KMS-11 (cell line): ENCODE measurements around the gene MCAM.

Experiments
- H2AFZ ChIP-seq: fragments of 200-600 bp; sonication (generic); 2 replicates; pipeline ENCODE4 v1.6.1; 2016; ENCODE audit warnings: antibody characterized with exemption, mixed run types, low read depth
- H3K27ac ChIP-seq: fragments of 200-600 bp; sonication (generic); 2 replicates; pipeline ENCODE4 v1.6.1; 2016; ENCODE audit warnings: mild to moderate bottlenecking, mixed run types
- H3K27me3 ChIP-seq: fragments of 200-600 bp; sonication (generic); 2 replicates; pipeline ENCODE4 v1.6.1; 2017; ENCODE audit warnings: mild to moderate bottlenecking, low read depth, mixed run types, moderate library complexity; ENCODE audit not compliant: insufficient read depth
- H3K36me3 ChIP-seq: fragments of 200-600 bp; sonication (generic); 2 replicates; pipeline ENCODE4 v1.6.1; 2017; ENCODE audit warnings: mild to moderate bottlenecking, mixed run types; ENCODE audit not compliant: insufficient read depth
- H3K4me1 ChIP-seq: fragments of 200-600 bp; sonication (generic); 2 replicates; pipeline ENCODE4 v1.6.1; 2016; ENCODE audit warnings: mild to moderate bottlenecking, low read depth, mixed run types; ENCODE audit not compliant: poor library complexity, severe bottlenecking
- H3K4me2 ChIP-seq: fragments of 200-600 bp; sonication (generic); 2 replicates; pipeline ENCODE4 v1.7.0; 2016; ENCODE audit warnings: mild to moderate bottlenecking, mixed run types
- H3K4me3 ChIP-seq: fragments of 200-600 bp; sonication (generic); IDR thresholded peaks from 2 replicates; pipeline ENCODE4 v1.6.1; 2017; ENCODE audit warnings: low read depth, low read length, mixed read lengths; ENCODE audit not compliant: insufficient read depth
- H3K79me2 ChIP-seq: fragments of 200-600 bp; sonication (generic); 2 replicates; pipeline ENCODE4 v1.6.1; 2016; ENCODE audit warnings: low read depth, mixed run types; ENCODE audit not compliant: insufficient read depth
- H3K9ac ChIP-seq: fragments of 200-600 bp; sonication (generic); 2 replicates; pipeline ENCODE4 v1.6.1; 2016; ENCODE audit warnings: mild to moderate bottlenecking, mixed run types
- H4K20me1 ChIP-seq: fragments of 200-600 bp; sonication (generic); 2 replicates; pipeline ENCODE4 v1.6.1; 2016; ENCODE audit warnings: mild to moderate bottlenecking, mixed run types; ENCODE audit not compliant: insufficient read depth
- CTCF ChIP-seq: fragments of 200-600 bp; sonication (generic); conservative IDR thresholded peaks from 2 replicates; pipeline ENCODE4 v1.6.1; 2017; ENCODE audit warnings: low read depth, mild to moderate bottlenecking, antibody characterized with exemption, low read length, moderate library complexity, mixed read lengths

MCAM gene

GRCh38 chr11:119340335-119341221, 23.6 kb upstream of the MCAM start, which contains the start of gene C1QTNF5:
Gene C1QTNF5, minus strand, starts transcription at chr11:119340883. Its CDS starts 486 bp downstream, at chr11:119340397.
- no peaks in the 10 kb centered on the region for H3K4me1 ChIP-seq
- H3K27ac ChIP-seq: no peak within 1 kb of the TSS
- no peaks in the 10 kb centered on the region for H3K79me2 ChIP-seq
- TF ChIP-seq CTCF: no peak
- no peak within 1 kb of the TSS for H2AFZ ChIP-seq
- no peak within 1 kb of the TSS for H3K4me2 ChIP-seq
- H3K36me3 ChIP-seq: no peaks in the 10 kb centered on the region
- no peak within 1 kb of the TSS for H3K4me3 ChIP-seq
- no peaks in the 10 kb centered on the region; the same call in 1 of the 2 replicates for H3K27me3 ChIP-seq
- H4K20me1 ChIP-seq: no peaks in the 10 kb centered on the region
- H3K9ac ChIP-seq: no peak within 1 kb of the TSS

GRCh38 chr11:119339589-119340334, 22.8 kb upstream of the MCAM start:
- Histone ChIP-seq H3K4me2 (no peak overlapping the region), H2AFZ (no peak overlapping the region), H3K79me2 (peaks cover 5% of the 10 kb centered on the region; the same call in 1 of the 2 replicates), H3K9ac (no peak overlapping the region), H3K36me3 (no peaks in the 10 kb centered on the region), H3K27me3 (no peaks in the 10 kb centered on the region; the same call in 1 of the 2 replicates), H3K4me3 (no peak overlapping the region), H4K20me1 (no peaks in the 10 kb centered on the region), H3K4me1 (no peaks in the 10 kb centered on the region), H3K27ac (no peak overlapping the region)
- TF ChIP-seq CTCF: no peak

GRCh38 chr11:119338965-119339588, 22.1 kb upstream of the MCAM start:
- Histone ChIP-seq H3K4me1 (no peaks in the 10 kb centered on the region), H3K27me3 (no peaks in the 10 kb centered on the region; the same call in 1 of the 2 replicates), H3K4me2 (no peak overlapping the region), H3K79me2 (peaks cover 6% of the 10 kb centered on the region; the same call in 1 of the 2 replicates), H3K27ac (no peak overlapping the region), H3K9ac (no peak overlapping the region), H3K36me3 (no peaks in the 10 kb centered on the region), H3K4me3 (no peak overlapping the region), H2AFZ (no peak overlapping the region), H4K20me1 (no peaks in the 10 kb centered on the region)
- TF ChIP-seq CTCF: no peak

- H4K20me1 ChIP-seq: no peaks in the 10 kb centered on the region
- H3K27me3 ChIP-seq: no peaks in the 10 kb centered on the region; the same call in 1 of the 2 replicates
- H3K4me2 ChIP-seq: no peak overlapping the region
- H3K36me3 ChIP-seq: no peaks in the 10 kb centered on the region
- H3K4me1 ChIP-seq: no peaks in the 10 kb centered on the region
- H3K27ac ChIP-seq: no peak overlapping the region
- peak; percentile 76 for TF ChIP-seq CTCF
- no peak overlapping the region for H3K9ac ChIP-seq
- H2AFZ ChIP-seq: no peak overlapping the region
- H3K4me3 ChIP-seq: no peak overlapping the region
- H3K79me2 ChIP-seq: peaks cover 6% of the 10 kb centered on the region; the same call in 1 of the 2 replicates
Observed at GRCh38 chr11:119338318-119338890, 21.5 kb upstream of the MCAM start.
